ENCODE data around the gene MTIF3.

Gene MTIF3

DNA sequence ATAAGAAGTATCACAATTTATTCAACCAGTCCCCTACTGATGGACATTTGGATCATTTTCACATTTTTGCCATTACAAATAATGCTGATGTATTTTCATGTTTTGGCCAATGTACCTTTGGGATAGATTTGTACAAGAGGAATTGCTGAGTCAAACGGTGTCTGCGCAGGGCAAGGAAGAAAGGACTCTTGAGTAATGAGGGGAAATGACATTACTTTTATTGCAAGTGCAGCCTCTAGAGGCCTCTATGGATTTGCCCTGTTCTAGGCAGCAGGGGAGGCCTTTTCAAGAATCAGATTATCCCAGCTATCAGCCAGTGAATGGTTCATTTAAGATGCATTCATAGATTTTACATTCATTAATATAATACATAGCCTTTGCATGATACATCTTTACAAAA lies 58.9 kb downstream of the MTIF3 start:
- Histone ChIP-seq H3K27ac (no peak overlapping the region), H3K4me3 (ENCODE audit: low read depth, low read length) (no peak overlapping the region), H3K36me3 (replicated peaks) (no peaks in the 10 kb centered on the region), H3K27me3 (replicated peaks) (no peaks in the 10 kb centered on the region)
- in situ Hi-C loops (cut with HindIII; ENCODE audit: low pct_ligation_motif_present, low sequenced_read_pairs) = no loop called here
- DNase-seq = no peak
- TF ChIP-seq, protein P1, sequence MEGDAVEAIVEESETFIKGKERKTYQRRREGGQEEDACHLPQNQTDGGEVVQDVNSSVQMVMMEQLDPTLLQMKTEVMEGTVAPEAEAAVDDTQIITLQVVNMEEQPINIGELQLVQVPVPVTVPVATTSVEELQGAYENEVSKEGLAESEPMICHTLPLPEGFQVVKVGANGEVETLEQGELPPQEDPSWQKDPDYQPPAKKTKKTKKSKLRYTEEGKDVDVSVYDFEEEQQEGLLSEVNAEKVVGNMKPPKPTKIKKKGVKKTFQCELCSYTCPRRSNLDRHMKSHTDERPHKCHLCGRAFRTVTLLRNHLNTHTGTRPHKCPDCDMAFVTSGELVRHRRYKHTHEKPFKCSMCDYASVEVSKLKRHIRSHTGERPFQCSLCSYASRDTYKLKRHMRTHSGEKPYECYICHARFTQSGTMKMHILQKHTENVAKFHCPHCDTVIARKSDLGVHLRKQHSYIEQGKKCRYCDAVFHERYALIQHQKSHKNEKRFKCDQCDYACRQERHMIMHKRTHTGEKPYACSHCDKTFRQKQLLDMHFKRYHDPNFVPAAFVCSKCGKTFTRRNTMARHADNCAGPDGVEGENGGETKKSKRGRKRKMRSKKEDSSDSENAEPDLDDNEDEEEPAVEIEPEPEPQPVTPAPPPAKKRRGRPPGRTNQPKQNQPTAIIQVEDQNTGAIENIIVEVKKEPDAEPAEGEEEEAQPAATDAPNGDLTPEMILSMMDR (IDR thresholded peaks at IDR 0.05; ENCODE audit: low read depth, low read length, missing control alignments) = no peak

DNA sequence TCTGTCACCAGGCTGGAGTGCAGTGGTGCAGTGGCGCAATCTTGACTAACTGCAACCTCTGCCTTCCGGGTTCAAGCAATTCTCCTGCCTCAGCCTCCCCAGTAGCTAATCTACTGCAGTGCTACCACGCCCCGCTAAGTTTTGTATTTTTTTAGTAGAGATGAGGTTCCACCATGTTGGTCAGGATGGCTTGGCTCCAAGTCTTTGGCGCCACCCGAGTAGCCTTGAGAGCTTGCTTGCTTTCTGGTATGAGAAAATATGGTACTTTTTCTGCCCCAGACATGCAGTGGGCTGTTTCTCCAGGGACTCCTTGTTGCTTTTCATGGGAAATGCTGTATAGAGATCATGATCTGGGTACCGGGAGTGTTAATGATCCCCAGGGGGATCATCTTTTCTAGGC lies 60.5 kb downstream of the MTIF3 start:
- H3K27me3 ChIP-seq (replicated peaks) = no peaks in the 10 kb centered on the region
- TF ChIP-seq, protein P1 (IDR thresholded peaks at IDR 0.05; ENCODE audit: low read depth, low read length, missing control alignments) = no peak
- H3K36me3 ChIP-seq (replicated peaks) = no peaks in the 10 kb centered on the region
- no peak overlapping the region for H3K4me3 ChIP-seq (ENCODE audit: low read depth, low read length)
- in situ Hi-C loops (cut with HindIII; ENCODE audit: low pct_ligation_motif_present, low sequenced_read_pairs) = no loop called here
- no peak for DNase-seq
- H3K27ac ChIP-seq = no peak overlapping the region

DNA sequence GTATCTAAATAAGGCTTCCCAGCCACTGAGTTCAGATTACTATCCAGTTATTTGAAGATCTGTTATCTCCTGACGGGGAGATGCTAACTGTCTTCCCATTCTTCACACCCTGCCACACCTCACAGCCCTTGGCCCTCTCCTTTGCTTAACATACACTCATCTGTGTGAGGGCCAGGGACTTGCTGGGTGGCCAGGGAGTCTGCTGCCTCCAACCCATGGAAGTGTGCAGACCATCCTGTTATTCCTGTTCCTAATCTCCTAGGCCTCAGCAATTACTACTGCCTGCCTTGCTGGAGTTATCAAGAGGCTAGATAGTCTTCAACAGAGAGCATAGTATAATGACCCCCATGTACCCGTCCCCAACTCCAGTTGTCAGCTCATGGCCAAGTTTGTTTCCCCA lies 62.1 kb downstream of the MTIF3 start:
- no peaks in the 10 kb centered on the region for H3K27me3 ChIP-seq (replicated peaks)
- H3K36me3 ChIP-seq (replicated peaks) = no peaks in the 10 kb centered on the region
- in situ Hi-C loops (cut with HindIII; ENCODE audit: low pct_ligation_motif_present, low sequenced_read_pairs) = no loop called here
- TF ChIP-seq, protein P1 (IDR thresholded peaks at IDR 0.05; ENCODE audit: low read depth, low read length, missing control alignments) = no peak
- H3K27ac ChIP-seq = no peak overlapping the region
- DNase-seq = no peak
- H3K4me3 ChIP-seq (ENCODE audit: low read depth, low read length) = no peak overlapping the region

Measured in brain microvascular endothelial cell (primary cell).